Panc1 (cell line): ENCODE measurements around the gene SLC9A8.

ENCODE experiments used
- CTCF ChIP-seq: fragments of 450-650 bp; IDR thresholded peaks from 2 replicates; pipeline ENCODE4 v1.5.1; 2017; ENCODE audit warnings: mild to moderate bottlenecking
- POLR2AphosphoS5 ChIP-seq: IDR thresholded peaks from 2 replicates; pipeline ENCODE4 v1.6.1; 2012; ENCODE audit warnings: mild to moderate bottlenecking, low read depth, low read length, moderate library complexity
- REST ChIP-seq, 2 experiments: IDR thresholded peaks; 2 replicates each; pipeline ENCODE4 v1.6.1; 2011 to 2012; ENCODE audit warnings: low read depth in 2 of 2, control low read depth in 1 of 2, low read length in 1 of 2, mild to moderate bottlenecking in 1 of 2, moderate library complexity in 1 of 2; ENCODE audit not compliant: insufficient read depth in 1 of 2
- SIN3A ChIP-seq: IDR thresholded peaks from 2 replicates; pipeline ENCODE4 v1.6.1; 2012; ENCODE audit warnings: low read depth, mild to moderate bottlenecking, low read length, moderate library complexity, borderline replicate concordance; ENCODE audit not compliant: insufficient read depth
- TCF7L2 ChIP-seq: IDR thresholded peaks from 2 replicates; pipeline ENCODE4 v1.6.1; 2011; ENCODE audit warnings: mild to moderate bottlenecking, low read depth, low read length, inconsistent platforms

GRCh38 chr20:49853640-49854039 is 41.0 kb downstream of the SLC9A8 start:
- TF ChIP-seq CTCF: no peak
- no peak for TF ChIP-seq POLR2AphosphoS5
- no peak for TF ChIP-seq SIN3A
- no peak for TF ChIP-seq TCF7L2
- TF ChIP-seq REST (IDR thresholded peaks at IDR 0.05; ENCODE audit: insufficient read depth in 1 of 2, low read depth in 2 of 2, low read length in 1 of 2): no peak
